MM.1S (cell line): ENCODE data around the gene AGPS.

Source experiments
- CTCF ChIP-seq: fragments of 300-600 bp; sonication (generic); IDR thresholded peaks from 2 replicates; pipeline ENCODE4 v1.5.1; 2016; ENCODE audit warnings: antibody characterized with exemption, low read length, mixed read lengths
- EZH2phosphoT487 ChIP-seq: fragments of 300-600 bp; sonication (generic); IDR thresholded peaks from 2 replicates; pipeline ENCODE4 v1.6.1; 2018; ENCODE audit warnings: antibody characterized with exemption, low read length

DNA sequence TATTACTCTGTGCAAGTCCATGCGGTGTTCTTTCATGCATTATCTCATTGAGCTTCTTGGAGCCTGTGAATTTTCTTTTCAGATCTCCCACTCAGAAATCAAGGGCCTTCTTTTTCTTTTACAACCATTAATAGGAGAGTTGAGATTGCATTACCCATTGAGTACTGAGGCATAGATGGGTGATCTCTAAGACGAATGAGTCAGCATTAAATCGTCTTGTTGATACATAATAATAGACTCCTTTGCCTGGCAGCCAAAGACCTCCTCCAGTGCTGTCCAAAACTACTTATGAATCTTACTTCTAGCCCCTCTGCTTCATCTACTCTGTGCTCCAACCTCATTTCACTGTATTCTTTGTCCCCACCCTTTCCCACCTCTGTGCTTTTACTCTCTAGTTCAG, 180.5 kb downstream of the AGPS start:
- TF ChIP-seq CTCF (no peak), EZH2phosphoT487 (no peak)
